ENCODE data around the gene GRN.
"Not testable (repeated sequence)": the region's sequence is repeated elsewhere in the genome, so short reads cannot be mapped to it uniquely, and the experiment has no call there.

Gene GRN

DNA sequence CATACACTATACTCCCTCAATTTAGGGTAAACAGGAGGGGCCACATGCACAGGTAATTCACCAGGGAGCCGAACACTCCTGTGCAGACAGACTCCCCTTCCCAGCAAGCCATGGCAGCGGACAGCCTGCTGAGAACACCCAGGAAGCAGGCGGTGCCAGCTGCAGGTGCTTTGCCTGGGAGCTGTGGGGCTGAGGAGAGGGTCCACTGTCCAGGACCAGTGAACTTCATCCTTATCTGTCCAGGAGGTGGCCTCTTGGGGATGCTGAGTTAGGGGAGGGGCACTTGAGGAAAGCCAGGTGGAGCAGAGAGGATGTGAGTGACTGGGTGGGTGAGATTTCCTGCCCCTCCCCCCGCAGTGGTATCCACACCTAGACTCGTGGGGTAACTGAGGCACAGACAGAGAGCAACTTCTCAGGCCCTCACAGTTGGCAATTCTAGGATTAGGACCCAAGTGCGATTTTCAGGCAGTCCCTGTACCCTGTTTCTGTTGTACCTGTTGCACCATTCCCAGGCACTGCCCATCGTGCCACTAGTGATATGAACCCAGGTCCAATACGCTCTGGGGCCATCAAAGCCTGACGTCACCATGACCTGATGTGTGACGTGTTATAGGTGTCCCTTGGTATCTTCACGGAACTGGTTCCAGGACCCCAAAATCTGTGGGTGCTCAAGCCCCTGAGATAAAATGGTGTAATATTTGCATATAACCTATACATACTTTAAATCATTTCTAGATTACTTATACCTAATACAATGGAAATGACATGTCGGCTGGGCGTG lies 1.2 kb downstream of the GRN start:
- DNase-seq (ENCODE audit: low spot score): no peak

DNA sequence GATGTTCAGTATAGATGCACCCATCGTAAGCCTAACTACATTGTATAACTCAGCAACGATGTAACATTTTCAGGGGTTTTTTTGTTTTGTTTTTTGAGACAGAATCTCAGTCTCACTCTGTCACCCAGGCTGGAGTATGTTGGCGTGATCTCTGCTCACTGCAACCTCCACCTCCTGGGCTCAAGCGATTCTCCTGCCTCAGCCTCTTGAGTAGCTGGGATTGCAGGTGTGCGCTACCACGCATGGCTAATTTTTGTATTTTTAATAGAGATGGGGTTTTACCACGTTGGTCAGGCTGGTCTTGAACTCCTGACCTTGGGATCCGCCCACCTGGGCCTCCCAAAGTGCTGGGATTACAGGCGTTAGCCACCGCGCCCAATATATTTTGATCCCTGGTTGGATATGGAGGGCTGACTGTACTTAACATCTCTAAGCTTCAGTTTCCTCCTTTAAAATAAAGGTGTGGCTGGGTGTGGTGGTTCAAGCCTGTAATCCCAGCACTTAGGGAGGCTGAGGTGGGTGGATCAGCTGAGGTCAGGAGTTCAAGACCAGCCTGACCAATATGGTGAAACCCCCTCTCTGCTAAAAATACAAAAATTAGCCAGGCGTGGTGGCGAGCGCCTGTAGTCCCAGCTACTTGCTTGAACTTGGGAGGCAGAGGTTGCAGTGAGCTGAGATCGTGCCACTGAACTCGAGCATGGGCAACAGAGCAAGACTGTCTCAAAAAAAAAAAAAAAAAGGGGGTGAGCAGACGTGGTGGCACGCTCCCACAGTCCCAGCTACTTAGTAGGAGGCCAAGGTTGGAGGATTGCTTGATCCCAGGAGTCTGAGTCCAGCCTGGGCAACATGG lies 2.3 kb downstream of the GRN start:
- not testable (repeated sequence) for DNase-seq (ENCODE audit: low spot score)

DNA sequence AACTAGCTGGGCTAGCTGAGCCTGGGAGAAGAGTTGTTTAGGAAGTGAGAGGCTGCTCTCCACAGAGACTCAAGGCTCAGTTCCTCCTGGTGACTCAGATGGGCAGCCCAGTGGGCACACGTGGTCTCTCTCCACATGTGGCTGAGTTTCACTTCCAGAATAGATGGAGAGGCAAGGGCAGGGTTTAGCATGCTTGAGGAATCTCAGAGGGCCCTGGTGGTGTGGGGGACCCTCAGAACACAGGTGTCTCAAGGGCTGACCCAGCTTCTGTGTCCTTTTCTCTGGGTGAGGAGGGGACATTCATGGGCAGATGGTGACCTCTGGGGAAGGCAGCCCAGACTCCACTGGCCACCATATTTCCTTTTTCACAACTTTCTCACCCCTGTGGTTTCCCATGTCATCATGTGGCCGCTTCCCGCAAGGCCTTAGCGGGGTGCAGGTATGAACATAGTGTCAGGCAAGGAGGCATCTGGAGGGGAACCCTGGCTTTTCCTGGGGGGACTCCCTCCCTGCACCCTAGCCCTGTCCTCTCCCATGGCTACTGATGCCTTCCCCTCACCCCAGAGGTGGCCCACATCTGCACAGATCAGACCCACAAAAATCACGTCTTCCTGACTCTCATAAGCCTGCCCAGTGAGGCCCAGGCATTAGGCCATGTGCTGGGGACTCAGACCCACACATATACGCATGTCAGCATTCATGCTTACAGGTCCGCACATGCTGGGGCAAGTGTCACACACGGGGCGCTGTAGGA lies 3.3 kb downstream of the GRN start:
- peak; percentile 64 for DNase-seq (ENCODE audit: low spot score)

DNA sequence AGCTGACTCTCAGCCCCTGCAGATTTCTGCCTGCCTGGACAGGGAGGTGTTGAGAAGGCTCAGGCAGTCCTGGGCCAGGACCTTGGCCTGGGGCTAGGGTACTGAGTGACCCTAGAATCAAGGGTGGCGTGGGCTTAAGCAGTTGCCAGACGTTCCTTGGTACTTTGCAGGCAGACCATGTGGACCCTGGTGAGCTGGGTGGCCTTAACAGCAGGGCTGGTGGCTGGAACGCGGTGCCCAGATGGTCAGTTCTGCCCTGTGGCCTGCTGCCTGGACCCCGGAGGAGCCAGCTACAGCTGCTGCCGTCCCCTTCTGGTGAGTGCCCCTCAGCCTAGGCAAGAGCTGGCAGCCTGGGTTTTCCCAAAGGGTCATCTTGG lies 3.9 kb downstream of the GRN start:
- no peak for DNase-seq (ENCODE audit: low spot score)

DNA sequence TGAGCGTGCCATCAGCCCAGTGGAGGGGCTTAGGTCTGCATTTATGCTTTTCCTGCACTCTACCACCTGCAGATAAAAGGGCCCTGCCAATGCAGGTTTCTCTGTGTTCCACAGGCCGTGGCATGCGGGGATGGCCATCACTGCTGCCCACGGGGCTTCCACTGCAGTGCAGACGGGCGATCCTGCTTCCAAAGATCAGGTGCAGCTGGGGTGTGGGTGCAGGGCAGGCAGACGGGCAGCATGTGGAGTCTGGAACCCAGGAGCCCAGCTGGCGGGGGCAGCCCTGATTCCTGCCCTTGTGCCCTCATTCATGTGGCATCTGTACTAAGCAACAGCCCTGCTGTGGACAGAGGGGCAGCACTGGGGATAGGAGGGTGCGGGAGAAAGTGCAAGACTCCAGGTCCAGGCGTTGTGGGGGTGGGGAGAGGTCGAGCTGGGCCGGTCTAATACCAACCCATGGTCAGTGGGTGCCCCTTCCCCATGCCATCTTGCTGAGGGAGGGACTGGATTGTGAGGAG lies 4.5 kb downstream of the GRN start:
- no peak for DNase-seq (ENCODE audit: low spot score)

DNA sequence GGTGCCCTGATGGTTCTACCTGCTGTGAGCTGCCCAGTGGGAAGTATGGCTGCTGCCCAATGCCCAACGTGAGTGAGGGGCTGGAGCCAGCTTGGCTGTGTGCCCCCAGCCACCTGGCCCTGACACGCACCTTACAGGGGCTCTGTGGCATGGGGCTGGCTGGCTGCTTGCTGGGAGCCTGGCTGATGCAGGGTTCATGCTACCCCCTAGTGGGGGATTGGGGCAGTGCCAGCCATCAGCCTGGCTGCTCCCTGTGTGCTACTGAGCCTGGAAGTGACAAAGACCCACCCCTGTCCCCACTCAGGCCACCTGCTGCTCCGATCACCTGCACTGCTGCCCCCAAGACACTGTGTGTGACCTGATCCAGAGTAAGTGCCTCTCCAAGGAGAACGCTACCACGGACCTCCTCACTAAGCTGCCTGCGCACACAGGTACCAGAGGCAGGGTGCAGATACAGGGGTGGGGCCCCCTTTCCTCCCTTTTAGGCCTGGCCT lies 5.7 kb downstream of the GRN start:
- peak; percentile 64 for DNase-seq (ENCODE audit: low spot score)

DNA sequence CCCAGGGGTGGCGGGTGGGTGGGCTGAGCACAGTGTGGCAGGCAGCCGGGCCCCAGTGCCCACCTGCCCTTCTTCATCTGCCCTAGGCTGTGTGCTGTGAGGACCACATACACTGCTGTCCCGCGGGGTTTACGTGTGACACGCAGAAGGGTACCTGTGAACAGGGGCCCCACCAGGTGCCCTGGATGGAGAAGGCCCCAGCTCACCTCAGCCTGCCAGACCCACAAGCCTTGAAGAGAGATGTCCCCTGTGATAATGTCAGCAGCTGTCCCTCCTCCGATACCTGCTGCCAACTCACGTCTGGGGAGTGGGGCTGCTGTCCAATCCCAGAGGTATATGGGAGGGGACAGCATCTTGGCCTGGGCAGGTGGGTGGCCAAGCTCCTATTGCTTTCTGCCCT lies 6.4 kb downstream of the GRN start:
- DNase-seq (ENCODE audit: low spot score): no peak

DNA sequence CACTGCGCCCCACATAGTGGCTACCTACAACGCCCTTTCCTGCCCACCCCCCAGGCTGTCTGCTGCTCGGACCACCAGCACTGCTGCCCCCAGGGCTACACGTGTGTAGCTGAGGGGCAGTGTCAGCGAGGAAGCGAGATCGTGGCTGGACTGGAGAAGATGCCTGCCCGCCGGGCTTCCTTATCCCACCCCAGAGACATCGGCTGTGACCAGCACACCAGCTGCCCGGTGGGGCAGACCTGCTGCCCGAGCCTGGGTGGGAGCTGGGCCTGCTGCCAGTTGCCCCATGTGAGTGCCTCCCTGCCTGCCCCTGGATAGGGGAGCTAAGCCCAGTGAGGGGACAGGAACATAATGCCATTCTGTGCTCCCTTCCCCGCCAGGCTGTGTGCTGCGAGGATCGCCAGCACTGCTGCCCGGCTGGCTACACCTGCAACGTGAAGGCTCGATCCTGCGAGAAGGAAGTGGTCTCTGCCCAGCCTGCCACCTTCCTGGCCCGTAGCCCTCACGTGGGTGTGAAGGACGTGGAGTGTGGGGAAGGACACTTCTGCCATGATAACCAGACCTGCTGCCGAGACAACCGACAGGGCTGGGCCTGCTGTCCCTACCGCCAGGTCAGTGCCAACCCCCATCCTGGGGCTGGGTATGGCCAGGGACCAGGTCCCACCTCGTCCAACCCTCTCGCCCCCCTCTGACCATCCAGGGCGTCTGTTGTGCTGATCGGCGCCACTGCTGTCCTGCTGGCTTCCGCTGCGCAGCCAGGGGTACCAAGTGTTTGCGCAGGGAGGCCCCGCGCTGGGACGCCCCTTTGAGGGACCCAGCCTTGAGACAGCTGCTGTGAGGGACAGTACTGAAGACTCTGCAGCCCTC lies 7.1 kb downstream of the GRN start:
- no peak for DNase-seq (ENCODE audit: low spot score)

DNA sequence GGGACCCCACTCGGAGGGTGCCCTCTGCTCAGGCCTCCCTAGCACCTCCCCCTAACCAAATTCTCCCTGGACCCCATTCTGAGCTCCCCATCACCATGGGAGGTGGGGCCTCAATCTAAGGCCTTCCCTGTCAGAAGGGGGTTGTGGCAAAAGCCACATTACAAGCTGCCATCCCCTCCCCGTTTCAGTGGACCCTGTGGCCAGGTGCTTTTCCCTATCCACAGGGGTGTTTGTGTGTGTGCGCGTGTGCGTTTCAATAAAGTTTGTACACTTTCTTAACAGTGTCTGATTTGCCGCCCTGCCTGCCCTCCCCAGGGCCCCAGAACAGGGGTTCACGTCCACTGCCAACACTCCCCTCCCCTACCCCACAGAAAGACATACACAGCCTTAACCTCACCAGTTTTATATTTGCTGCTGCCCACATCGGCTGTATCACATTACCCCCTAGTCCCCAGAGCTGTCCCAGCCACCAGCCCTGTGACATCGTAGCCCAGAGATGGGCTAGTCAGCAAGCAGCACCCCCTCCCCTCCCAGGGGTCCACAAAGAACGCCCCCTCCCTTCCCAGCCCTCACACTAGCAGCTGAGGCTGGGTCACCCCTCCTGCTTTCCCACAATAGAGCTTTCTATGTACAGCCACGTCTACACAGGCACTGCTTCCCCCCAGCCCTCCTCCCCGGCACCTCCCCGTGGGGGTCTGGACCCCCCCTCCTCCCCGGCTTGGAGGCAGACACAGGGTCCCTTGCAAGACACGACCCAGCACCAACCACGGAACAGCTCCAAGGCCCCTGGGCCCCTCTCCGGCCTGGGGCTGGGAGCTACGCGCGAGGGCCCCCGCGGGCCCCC lies 7.9 kb downstream of the GRN start:
- DNase-seq (ENCODE audit: low spot score): no peak

DNA sequence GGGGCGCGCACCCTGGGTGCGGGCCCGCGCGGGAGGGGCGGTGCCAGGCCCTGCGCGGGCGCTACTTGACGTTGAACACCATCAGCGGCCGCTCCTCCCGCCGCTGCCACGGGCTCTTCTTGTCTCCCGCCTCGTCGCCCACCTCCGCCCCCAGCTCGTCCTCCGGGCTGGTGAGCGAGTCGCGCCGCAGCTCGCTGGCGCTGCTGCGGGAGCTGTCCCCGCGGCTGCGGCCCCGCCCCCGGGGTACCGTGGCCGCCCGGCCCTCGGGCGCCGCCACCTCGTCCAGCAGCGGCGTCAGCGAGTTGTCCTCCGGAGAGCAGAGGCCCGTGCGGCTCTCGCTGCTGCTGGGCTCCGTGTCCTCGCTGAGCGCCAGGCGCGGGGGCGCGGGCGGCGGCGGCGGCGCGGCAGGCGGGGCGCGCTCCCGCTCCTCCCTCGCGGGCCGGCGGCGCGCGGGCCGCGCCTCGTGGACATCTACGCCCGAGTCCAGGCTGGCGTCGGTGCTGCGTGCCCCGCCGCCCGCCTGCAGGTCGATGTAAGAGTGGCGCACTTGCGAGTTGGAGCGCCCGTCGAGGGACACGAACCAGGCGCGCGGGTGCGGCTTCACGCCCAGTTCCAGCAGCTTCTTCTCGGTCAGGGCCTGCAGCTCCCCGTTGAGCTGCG lies 8.7 kb downstream of the GRN start:
- no peak for DNase-seq (ENCODE audit: low spot score)

DNA sequence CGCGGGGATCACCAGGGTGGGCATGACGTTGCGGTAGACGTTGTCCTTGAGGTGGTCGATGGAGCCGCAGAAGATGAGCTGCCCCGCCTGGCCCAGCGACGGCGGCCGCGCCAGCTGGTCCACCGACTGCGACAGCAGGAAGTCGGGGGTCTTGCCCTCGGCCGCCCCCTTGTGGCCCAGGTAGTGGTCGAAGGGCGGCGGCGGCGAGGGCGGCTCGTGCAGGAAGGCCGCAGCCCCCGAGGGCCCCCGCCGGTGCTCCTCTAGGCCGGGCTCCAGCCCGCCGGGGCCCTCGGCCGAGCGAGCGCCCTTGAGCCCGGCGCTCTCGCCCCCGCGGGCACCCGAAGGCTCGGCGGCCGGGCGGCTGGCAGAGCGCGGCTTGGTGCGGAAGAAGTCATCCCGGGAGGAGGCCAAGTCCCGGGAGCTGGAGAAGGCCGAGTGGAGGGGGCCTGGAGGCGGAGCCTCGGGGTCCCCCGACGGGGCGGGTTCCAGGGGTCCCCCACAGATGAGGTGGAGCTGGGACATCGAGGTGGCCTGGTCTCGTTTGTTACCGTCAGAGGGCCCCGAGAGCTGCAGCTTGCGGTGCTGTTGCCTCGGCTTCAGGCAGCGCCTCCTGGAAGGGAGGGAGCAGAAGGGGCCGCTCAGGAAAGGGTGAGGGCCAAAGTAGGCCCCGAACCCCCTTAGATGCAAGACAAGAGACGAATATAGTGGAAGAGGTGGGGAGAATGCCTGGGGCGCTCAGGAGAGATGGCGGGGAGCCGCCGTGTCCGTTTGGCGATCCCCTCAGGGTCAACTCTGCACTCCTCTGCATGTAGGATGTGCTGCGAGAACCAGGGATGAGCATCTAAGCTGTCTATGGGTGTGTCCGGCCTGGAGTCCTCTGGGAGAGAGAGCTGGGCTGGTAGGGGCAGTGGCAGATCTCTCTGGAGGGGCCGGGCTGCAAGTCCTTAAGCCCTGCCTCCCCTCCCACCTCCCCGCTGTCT lies 9.8 kb downstream of the GRN start:
- no peak for DNase-seq (ENCODE audit: low spot score)

DNA sequence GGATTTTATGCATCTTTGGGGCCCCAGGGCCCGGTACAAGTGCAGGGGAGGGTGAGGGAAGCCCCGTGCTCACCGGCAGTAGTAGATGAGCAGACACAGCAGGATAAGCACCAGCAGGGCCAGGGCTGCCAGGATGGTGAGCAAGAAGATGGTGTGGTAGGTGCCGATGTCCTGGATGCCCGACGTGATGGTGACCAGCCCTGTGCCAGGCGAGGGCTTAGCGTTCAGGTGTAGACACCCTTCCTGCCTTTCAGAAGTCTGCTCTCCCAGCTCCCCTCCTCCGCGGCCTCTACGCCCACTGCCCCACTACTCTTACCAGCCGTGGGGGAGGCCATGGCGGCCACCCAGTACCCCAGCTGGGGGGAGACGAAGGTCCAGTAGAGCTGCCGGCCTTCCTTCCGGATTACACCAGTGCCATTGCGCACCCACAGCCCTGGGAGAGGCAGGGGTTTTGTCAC lies 10.6 kb downstream of the GRN start:
- no peak for DNase-seq (ENCODE audit: low spot score)

DNA sequence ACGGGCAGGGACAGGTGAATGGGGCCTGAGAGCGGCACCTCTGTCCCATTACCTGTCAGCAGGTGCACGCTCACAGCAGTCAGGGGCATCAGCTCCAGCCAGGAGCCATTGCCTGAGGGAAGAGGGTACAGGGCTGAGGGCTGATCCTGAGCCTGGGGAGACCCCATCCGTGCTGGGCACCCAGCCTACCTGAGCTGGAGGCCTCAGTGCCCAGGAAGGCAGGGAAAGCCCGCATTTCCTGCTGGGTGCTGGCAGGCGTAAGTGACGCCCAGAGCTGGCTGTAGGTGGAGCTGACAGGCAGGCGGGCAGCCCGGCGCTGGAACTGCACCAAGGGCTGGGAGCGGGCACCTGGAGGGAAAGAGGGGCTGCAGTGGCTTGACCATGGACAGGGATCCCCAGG lies 11.1 kb downstream of the GRN start:
- no peak for DNase-seq (ENCODE audit: low spot score)

DNA sequence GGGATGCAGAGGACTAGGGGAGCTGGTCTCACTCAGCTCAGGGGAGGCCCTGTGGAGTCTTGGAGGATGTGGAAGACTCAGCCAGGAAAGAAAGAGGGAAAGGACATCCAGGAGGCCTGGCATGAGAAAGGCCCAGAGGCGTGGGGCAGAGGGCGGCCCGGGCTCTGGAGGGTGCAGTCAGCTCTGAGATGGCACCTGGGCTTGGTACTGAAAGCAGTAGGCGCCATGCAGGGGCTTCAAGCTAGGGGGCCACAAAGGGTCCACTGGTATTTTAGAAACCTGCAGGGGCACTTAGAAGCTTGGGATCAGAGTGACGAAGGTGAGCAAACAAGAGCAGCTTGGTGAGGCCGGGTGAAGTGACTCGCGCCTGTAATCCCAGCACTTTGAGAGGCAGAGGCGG lies 13.0 kb downstream of the GRN start:
- no peak for DNase-seq (ENCODE audit: low spot score)

DNA sequence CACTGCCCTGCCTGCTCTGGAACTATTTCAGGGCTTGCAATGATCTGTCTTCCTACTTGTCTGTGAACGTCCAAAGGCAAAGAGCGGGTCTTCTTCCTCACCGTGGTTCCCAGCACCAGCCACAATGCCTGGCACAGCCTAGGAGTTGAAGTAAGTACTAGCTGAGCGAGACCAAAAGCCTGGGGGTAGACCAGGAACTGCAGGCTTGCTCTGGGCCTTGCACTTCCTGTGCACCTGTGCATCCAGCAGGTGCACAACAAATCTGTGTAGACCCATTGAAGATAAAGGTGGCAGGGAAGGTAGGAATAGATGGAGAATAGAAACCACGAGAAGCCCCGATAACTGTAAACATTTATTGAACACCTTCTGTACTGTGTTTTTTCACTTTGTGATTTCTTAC lies 13.9 kb downstream of the GRN start:
- DNase-seq (ENCODE audit: low spot score): no peak

DNA sequence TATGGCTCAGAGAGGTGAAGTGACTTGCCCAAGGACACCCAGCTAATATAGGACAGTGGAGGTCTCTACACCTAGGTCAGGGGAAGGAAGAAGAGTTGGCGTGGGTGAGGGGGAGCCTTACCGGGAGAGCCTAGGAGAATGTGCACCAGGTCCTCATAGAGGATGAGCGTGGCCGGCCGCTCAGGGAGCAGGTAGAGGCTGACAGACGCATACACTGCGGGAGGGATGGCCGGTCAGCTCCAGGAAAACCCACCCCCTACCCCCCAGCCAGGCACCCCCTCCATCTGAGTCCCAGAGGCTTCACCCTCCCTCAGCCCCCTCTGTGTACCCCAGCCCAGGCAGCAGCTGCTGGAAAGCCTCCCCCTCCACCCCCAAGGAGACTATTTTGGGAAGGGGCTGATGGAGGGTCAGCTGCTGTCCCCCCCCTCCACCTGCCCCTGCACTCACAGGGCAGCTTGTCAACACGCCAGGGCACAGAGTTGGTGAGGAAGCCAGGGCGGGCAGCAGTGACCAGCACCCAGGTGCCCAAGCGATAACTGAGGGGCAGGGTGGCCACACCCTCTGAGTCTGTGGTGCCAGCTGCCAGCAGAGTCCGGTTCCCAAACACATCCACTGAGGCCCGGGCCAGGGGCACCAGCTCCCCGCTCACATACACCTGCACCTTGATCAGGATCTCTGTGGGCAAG lies 14.5 kb downstream of the GRN start:
- DNase-seq (ENCODE audit: low spot score): no peak

DNA sequence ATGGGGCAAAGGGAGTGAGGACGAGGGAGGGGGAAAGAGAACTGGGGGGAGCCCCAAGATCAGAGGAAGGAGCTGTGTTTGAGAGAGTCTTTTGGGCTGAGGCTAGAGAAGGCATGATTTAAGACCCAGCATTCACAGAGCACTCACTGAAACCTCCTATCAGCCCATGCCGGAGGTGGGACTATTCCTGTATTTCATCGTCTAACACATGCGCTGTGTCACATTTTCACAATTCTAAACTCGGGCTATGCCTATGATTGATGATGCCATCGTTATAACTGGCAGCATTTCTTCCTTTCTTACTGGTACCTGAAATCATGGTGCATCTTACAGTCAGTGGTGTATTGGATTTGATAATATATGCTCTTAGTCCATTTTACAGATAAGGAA lies 15.0 kb downstream of the GRN start:
- DNase-seq (ENCODE audit: low spot score): no peak

DNA sequence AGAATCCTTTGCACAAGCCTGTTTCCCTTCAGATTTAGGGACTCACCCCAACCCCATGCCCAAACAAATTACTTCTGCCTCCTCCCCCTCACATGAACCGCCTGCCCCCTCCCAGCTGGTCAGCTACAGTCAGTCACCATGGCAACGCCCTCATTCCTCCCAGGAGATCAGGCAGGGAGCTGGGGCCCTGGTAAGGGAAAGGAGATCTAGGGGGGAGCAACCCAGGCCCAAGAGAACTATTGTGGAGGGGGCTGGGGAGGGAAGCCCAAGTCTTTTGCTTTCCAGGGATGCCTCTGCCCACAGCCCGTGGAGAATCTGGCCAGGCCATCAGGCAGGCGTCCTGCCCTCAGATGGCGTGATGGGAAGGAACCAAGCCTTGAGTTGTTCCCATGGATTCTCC lies 15.7 kb downstream of the GRN start:
- no peak for DNase-seq (ENCODE audit: low spot score)

Data from kidney tubule cell (primary cell).